Neural progenitor cell (in vitro differentiated cells): Measurements from ENCODE around the gene IPCEF1. TPM values are rescaled to one million over a fixed set of nuclear protein-coding genes. Genes with fewer than 3 reads are reported as not detected.

Experiments used
- DNase-seq: peaks from one replicate; pipeline ENCODE4 v3.0.0-alpha.2; 2016; ENCODE audit warnings: low spot score
- H2AFZ ChIP-seq: fragments of 200-600 bp; sonication (generic); replicated peaks from 2 replicates; pipeline ENCODE4 v1.6.1; 2016; ENCODE audit warnings: antibody characterized with exemption
- H3F3A ChIP-seq: fragments of 200-600 bp; sonication (generic); 2 replicates; pipeline ENCODE4 v1.6.1; 2016; ENCODE audit warnings: antibody characterized with exemption, low read depth
- H3K27ac ChIP-seq: fragments of 200-600 bp; sonication (generic); 2 replicates; pipeline ENCODE4 v1.5.1; 2016; ENCODE audit warnings: mild to moderate bottlenecking
- H3K27me3 ChIP-seq: fragments of 200-600 bp; sonication (generic); 2 replicates; pipeline ENCODE4 v1.6.1; 2016; ENCODE audit warnings: mild to moderate bottlenecking, moderate library complexity
- H3K36me3 ChIP-seq: fragments of 200-600 bp; sonication (generic); 2 replicates; pipeline ENCODE4 v1.5.1; 2016
- H3K4me1 ChIP-seq: fragments of 200-600 bp; sonication (generic); 2 replicates; pipeline ENCODE4 v1.6.1; 2016; ENCODE audit warnings: mixed run types
- H3K4me2 ChIP-seq: fragments of 200-600 bp; sonication (generic); 2 replicates; pipeline ENCODE4 v1.6.1; 2016
- H3K4me3 ChIP-seq: fragments of 200-600 bp; sonication (generic); 2 replicates; pipeline ENCODE4 v1.5.1; 2016
- H3K79me2 ChIP-seq: fragments of 200-600 bp; sonication (generic); 2 replicates; pipeline ENCODE4 v1.6.1; 2016; ENCODE audit warnings: low read depth
- H3K9ac ChIP-seq: fragments of 200-600 bp; sonication (generic); 2 replicates; pipeline ENCODE4 v1.6.1; 2016
- H3K9me3 ChIP-seq: fragments of 200-600 bp; sonication (generic); 2 replicates; pipeline ENCODE4 v1.5.1; 2016; ENCODE audit warnings: low read depth
- H4K20me1 ChIP-seq: fragments of 200-600 bp; sonication (generic); 2 replicates; pipeline ENCODE4 v1.6.1; 2016; ENCODE audit warnings: low read depth
- H3K27ac Mint-ChIP-seq: 3 replicates; pipeline ENCODE4 v1.8.0; 2021; ENCODE audit warnings: mixed read lengths
- H3K27me3 Mint-ChIP-seq: 2 replicates; pipeline ENCODE4 v1.8.0; 2022; ENCODE audit warnings: low read depth, mild to moderate bottlenecking, inconsistent platforms, moderate library complexity, mixed read lengths; ENCODE audit not compliant: insufficient read depth
- H3K36me3 Mint-ChIP-seq: 3 replicates; pipeline ENCODE4 v1.8.0; 2021; ENCODE audit warnings: mixed read lengths
- H3K4me1 Mint-ChIP-seq: 3 replicates; pipeline ENCODE4 v1.8.0; 2021; ENCODE audit warnings: mixed read lengths
- H3K4me3 Mint-ChIP-seq: 3 replicates; pipeline ENCODE4 v1.8.0; 2021; ENCODE audit warnings: mild to moderate bottlenecking, moderate library complexity, mixed read lengths
- H3K9me3 Mint-ChIP-seq: 3 replicates; pipeline ENCODE4 v1.8.0; 2020; ENCODE audit warnings: mixed read lengths
- EZH2 ChIP-seq: fragments of 200-600 bp; sonication (generic); IDR thresholded peaks from 2 replicates; pipeline ENCODE4 v1.6.1; 2017; ENCODE audit warnings: antibody characterized with exemption, mild to moderate bottlenecking, moderate library complexity
- EZH2phosphoT487 ChIP-seq: fragments of 200-600 bp; sonication (generic); IDR thresholded peaks from 2 replicates; pipeline ENCODE4 v1.6.1; 2017; ENCODE audit warnings: antibody characterized with exemption
- total RNA-seq: library from RNA; depleted of rRNA; stranded (reverse); fragments of >200 nt; gene quantifications from 2 replicates; pipeline ENCODE4 v1.2.3, GENCODE V29; 2015; ENCODE audit warnings: low replicate concordance
- TF ChIP-seq, protein P1 (sequence below): fragments of 200-600 bp; sonication (generic); IDR thresholded peaks from 2 replicates; pipeline ENCODE4 v1.5.1; 2017; ENCODE audit warnings: antibody characterized with exemption, mild to moderate bottlenecking

Gene IPCEF1
- total RNA-seq, 1 donor from 2014 or later: 0.13 TPM

DNA sequence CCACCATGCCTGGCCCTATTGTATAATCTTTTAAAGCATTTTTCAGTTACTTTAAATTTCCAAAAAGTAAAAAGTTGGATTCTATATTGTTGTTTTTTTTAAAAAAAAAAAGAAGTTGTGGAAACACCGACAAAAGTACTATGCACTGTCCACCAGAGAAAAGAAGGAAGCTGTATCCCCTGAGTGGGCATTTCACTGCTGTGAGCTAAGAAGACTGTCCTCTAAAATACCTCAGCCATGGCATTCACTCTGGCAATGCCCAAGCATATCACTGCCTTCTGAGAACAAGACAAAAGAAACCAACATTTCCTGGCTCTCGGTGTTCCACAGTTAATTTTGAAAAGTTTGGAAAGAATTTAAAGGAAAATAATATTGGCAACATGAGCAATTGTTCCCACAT lies 117.8 kb downstream of the IPCEF1 start:
- H3K27me3 Mint-ChIP-seq: no peaks in the 10 kb centered on the region
- Histone ChIP-seq H3K79me2 (no peaks in the 10 kb centered on the region), H4K20me1 (no peaks in the 10 kb centered on the region), H3K4me1 (no peaks in the 10 kb centered on the region), H3K27ac (no peak overlapping the region), H3K27me3 (no peaks in the 10 kb centered on the region), H3K36me3 (no peaks in the 10 kb centered on the region), H3K9ac (no peak overlapping the region), H2AFZ (no peak overlapping the region), H3K4me3 (no peak overlapping the region), H3K4me2 (no peak overlapping the region), H3F3A (no peaks in the 10 kb centered on the region), H3K9me3 (no peaks in the 10 kb centered on the region)
- no peaks in the 10 kb centered on the region for H3K36me3 Mint-ChIP-seq
- no peak for DNase-seq
- no peaks in the 10 kb centered on the region for H3K9me3 Mint-ChIP-seq
- H3K4me3 Mint-ChIP-seq: no peak overlapping the region
- no peaks in the 10 kb centered on the region for H3K4me1 Mint-ChIP-seq
- TF ChIP-seq EZH2phosphoT487: no peak
- TF ChIP-seq, protein P1, sequence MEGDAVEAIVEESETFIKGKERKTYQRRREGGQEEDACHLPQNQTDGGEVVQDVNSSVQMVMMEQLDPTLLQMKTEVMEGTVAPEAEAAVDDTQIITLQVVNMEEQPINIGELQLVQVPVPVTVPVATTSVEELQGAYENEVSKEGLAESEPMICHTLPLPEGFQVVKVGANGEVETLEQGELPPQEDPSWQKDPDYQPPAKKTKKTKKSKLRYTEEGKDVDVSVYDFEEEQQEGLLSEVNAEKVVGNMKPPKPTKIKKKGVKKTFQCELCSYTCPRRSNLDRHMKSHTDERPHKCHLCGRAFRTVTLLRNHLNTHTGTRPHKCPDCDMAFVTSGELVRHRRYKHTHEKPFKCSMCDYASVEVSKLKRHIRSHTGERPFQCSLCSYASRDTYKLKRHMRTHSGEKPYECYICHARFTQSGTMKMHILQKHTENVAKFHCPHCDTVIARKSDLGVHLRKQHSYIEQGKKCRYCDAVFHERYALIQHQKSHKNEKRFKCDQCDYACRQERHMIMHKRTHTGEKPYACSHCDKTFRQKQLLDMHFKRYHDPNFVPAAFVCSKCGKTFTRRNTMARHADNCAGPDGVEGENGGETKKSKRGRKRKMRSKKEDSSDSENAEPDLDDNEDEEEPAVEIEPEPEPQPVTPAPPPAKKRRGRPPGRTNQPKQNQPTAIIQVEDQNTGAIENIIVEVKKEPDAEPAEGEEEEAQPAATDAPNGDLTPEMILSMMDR: no peak
- no peak for TF ChIP-seq EZH2
- H3K27ac Mint-ChIP-seq: no peak overlapping the region

DNA sequence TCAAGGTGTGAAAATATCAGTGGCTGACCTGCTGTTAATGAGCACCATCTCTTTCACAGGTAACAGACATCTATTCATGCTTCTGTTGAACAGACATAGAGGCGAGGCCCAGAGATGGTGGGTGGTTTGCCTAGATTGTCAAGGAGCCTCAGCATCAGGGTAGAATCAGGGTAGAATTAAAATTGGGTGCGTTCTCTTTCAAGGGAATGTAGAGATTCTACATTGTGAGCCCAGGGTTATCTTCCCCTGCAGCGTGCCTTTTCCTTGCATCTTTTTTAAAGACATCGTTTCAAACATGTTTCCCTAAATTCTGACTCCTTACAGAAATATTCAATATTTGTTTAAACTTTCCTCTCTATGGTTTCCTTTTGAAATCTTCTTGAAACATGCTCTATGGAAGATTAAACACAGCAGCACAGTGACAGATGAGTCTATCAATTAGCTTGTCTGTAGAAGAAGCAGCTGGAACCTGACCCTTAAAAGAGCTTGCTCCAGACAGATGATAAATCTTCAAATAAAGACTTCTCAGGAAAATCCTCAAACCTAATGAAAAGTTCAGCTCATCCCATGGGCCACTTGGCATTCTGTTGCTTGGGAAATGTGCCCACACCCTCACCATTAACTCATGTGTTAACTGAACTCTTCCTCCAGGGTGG lies 119.8 kb downstream of the IPCEF1 start:
- Mint-ChIP-seq H3K9me3 (no peaks in the 10 kb centered on the region), H3K27ac (no peak overlapping the region), H3K4me3 (no peak overlapping the region), H3K27me3 (no peaks in the 10 kb centered on the region), H3K4me1 (no peaks in the 10 kb centered on the region), H3K36me3 (no peaks in the 10 kb centered on the region)
- H3F3A ChIP-seq: no peaks in the 10 kb centered on the region
- H3K27ac ChIP-seq: no peak overlapping the region
- H4K20me1 ChIP-seq: no peaks in the 10 kb centered on the region
- DNase-seq: no peak
- TF ChIP-seq EZH2phosphoT487 (no peak), EZH2 (no peak)
- TF ChIP-seq, protein P1: no peak
- H3K4me1 ChIP-seq: no peaks in the 10 kb centered on the region
- no peaks in the 10 kb centered on the region for H3K36me3 ChIP-seq
- H3K9me3 ChIP-seq: no peaks in the 10 kb centered on the region
- H3K9ac ChIP-seq: no peak overlapping the region
- H3K4me2 ChIP-seq: no peak overlapping the region
- H2AFZ ChIP-seq: no peak overlapping the region
- no peak overlapping the region for H3K4me3 ChIP-seq
- H3K79me2 ChIP-seq: no peaks in the 10 kb centered on the region
- H3K27me3 ChIP-seq: no peaks in the 10 kb centered on the region

DNA sequence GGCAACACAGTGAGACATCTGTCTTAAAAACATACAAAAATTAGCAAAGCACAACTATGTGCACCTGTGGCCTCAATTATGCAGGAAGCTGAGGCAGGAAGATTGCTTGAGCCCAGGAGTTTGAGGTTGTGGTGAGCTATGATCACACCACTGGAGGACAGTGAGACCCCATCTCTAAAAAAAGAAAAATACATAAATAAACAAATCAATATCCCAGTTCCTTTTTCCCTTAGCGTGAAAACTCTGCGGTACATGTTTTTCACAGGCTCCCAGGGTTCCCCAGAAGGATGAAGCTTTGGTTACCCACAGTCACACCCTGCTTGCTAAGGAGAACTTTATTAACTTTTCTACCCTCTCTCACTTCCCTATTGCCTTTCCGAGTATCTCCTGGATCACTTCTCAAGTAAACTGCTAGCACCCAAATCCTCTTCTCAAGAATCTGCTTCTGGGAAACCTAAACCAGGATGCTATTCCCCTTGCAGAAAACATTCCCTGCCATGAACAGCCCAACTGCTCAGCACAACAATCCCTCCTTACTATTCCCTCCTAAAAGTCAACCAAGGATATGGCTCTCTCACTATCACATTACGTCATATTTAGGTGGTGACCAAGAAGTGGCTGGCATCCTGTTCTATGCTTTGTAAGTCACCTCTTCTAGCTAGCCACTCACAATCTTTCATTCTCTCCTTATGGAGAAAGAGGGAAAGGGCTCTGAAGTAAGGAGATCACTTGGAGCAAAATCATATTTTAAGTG lies 122.4 kb downstream of the IPCEF1 start:
- H3K79me2 ChIP-seq: no peaks in the 10 kb centered on the region
- Mint-ChIP-seq H3K27ac (no peak overlapping the region), H3K36me3 (no peaks in the 10 kb centered on the region), H3K4me3 (no peak overlapping the region), H3K4me1 (no peaks in the 10 kb centered on the region), H3K9me3 (no peaks in the 10 kb centered on the region), H3K27me3 (no peaks in the 10 kb centered on the region)
- no peak for DNase-seq
- H3F3A ChIP-seq: no peaks in the 10 kb centered on the region
- H3K9me3 ChIP-seq: no peaks in the 10 kb centered on the region
- H3K4me3 ChIP-seq: no peak overlapping the region
- no peaks in the 10 kb centered on the region for H4K20me1 ChIP-seq
- no peak overlapping the region for H3K4me2 ChIP-seq
- TF ChIP-seq EZH2 (no peak), EZH2phosphoT487 (no peak)
- TF ChIP-seq, protein P1: no peak
- no peak overlapping the region for H3K27ac ChIP-seq
- H3K36me3 ChIP-seq: no peaks in the 10 kb centered on the region
- H3K9ac ChIP-seq: no peak overlapping the region
- no peaks in the 10 kb centered on the region for H3K4me1 ChIP-seq
- H3K27me3 ChIP-seq: no peaks in the 10 kb centered on the region
- H2AFZ ChIP-seq: no peak overlapping the region
